Skeletal muscle tissue (tissue), 4 donors: ENCODE results near the gene TUBA3E. TPM values are rescaled to one million over a fixed set of nuclear protein-coding genes. Genes with fewer than 3 reads are reported as not detected.
"Not testable (repeated sequence)": the region's sequence is repeated elsewhere in the genome, so short reads cannot be mapped to it uniquely, and the experiment has no call there.

Experiments
- H3K27ac ChIP-seq: one replicate; pipeline ENCODE4 v1.7.0; 2013; ENCODE audit warnings: mild to moderate bottlenecking, low read depth, low read length, inconsistent platforms
- H3K27me3 ChIP-seq, 3 donors: one replicate each; pipeline ENCODE4 v1.7.0; 2013; ENCODE audit warnings: low read length in 3 of 3; ENCODE audit not compliant: control insufficient read depth in 3 of 3, insufficient read depth in 3 of 3
- H3K36me3 ChIP-seq, 3 donors: one replicate each; pipeline ENCODE4 v1.7.0; 2013; ENCODE audit warnings: low read length in 3 of 3; ENCODE audit not compliant: control insufficient read depth in 3 of 3, insufficient read depth in 3 of 3
- H3K4me1 ChIP-seq, 3 donors: one replicate each; pipeline ENCODE4 v1.7.0; 2013; ENCODE audit warnings: low read length in 3 of 3, mild to moderate bottlenecking in 3 of 3; ENCODE audit not compliant: control insufficient read depth in 3 of 3, insufficient read depth in 3 of 3
- H3K4me3 ChIP-seq, 3 donors: one replicate each; pipeline ENCODE4 v1.7.0; 2013; ENCODE audit warnings: low read length in 3 of 3
- H3K9ac ChIP-seq, 3 donors: one replicate each; pipeline ENCODE4 v1.7.0; 2013; ENCODE audit warnings: low read length in 3 of 3, mild to moderate bottlenecking in 3 of 3, moderate library complexity in 2 of 3, low read depth in 1 of 3
- H3K9me3 ChIP-seq, 3 donors: one replicate each; pipeline ENCODE4 v1.7.0; 2013; ENCODE audit warnings: low read length in 3 of 3; ENCODE audit not compliant: control insufficient read depth in 3 of 3
- total RNA-seq: library from RNA; depleted of rRNA; stranded (reverse); fragments of >200 nt; gene quantifications from one replicate; pipeline ENCODE4 v1.2.3, GENCODE V29; 2014
- donor health status: Osteomylitis.

The TUBA3E gene
- total RNA-seq, 1 donor from 2014 or later = not detected

- H3K4me3 ChIP-seq, H3K9me3 ChIP-seq, H3K4me1 ChIP-seq, H3K27me3 ChIP-seq, H3K9ac ChIP-seq, H3K36me3 ChIP-seq, H3K27ac ChIP-seq: not testable (repeated sequence)
These were observed 4.4 kb downstream of the TUBA3E start for GRCh38 chr2:130193824-130194223.

- not testable (repeated sequence) for H3K4me3 ChIP-seq, H3K36me3 ChIP-seq, H3K27me3 ChIP-seq, H3K9ac ChIP-seq, H3K4me1 ChIP-seq, H3K27ac ChIP-seq, H3K9me3 ChIP-seq
These were observed 5.8 kb downstream of the TUBA3E start for GRCh38 chr2:130192451-130192850.

- not testable (repeated sequence) for H3K27ac ChIP-seq, H3K9me3 ChIP-seq, H3K4me3 ChIP-seq, H3K9ac ChIP-seq, H3K4me1 ChIP-seq, H3K27me3 ChIP-seq, H3K36me3 ChIP-seq
These were observed 6.9 kb downstream of the TUBA3E start for GRCh38 chr2:130191319-130191718.

GRCh38 chr2:130190237-130190636 is 8.0 kb downstream of the TUBA3E start:
- H3K4me1 ChIP-seq = no peaks in the 10 kb centered on the region
- no peak overlapping the region for H3K27ac ChIP-seq
- peaks cover 0 to 2% (median 0%) of the 10 kb centered on the region in 3 donors for H3K36me3 ChIP-seq
- H3K27me3 ChIP-seq = no peaks in the 10 kb centered on the region
- no peak overlapping the region for H3K4me3 ChIP-seq
- H3K9ac ChIP-seq = no peak overlapping the region
- H3K9me3 ChIP-seq = no peaks in the 10 kb centered on the region

GRCh38 chr2:130188958-130189357 is 9.3 kb downstream of the TUBA3E start:
- not testable (repeated sequence) for H3K27ac ChIP-seq, H3K27me3 ChIP-seq, H3K36me3 ChIP-seq, H3K9ac ChIP-seq, H3K4me3 ChIP-seq, H3K9me3 ChIP-seq, H3K4me1 ChIP-seq

- H3K27me3 ChIP-seq, H3K9ac ChIP-seq, H3K36me3 ChIP-seq, H3K4me3 ChIP-seq, H3K9me3 ChIP-seq, H3K4me1 ChIP-seq, H3K27ac ChIP-seq: not testable (repeated sequence)
These were observed 10.1 kb downstream of the TUBA3E start for GRCh38 chr2:130187859-130188792.

- Histone ChIP-seq H3K9me3 (no peaks in the 10 kb centered on the region), H3K4me1 (peaks cover 0 to 10% (median 7%) of the 10 kb centered on the region in 3 donors), H3K27ac (no peak overlapping the region), H3K27me3 (no peaks in the 10 kb centered on the region), H3K9ac (no peak overlapping the region), H3K36me3 (peaks cover 0 to 4% (median 2%) of the 10 kb centered on the region in 3 donors), H3K4me3 (no peak overlapping the region)
These were observed 11.0 kb downstream of the TUBA3E start for GRCh38 chr2:130187268-130187667.

- Histone ChIP-seq H3K4me1 (peaks cover 0 to 10% (median 7%) of the 10 kb centered on the region in 3 donors), H3K27ac (no peak overlapping the region), H3K4me3 (no peak overlapping the region), H3K36me3 (peaks cover 0 to 4% (median 2%) of the 10 kb centered on the region in 3 donors), H3K9ac (no peak overlapping the region), H3K27me3 (no peaks in the 10 kb centered on the region), H3K9me3 (no peaks in the 10 kb centered on the region)
These were observed 11.8 kb downstream of the TUBA3E start for GRCh38 chr2:130186391-130186790.

GRCh38 chr2:130185896-130186295 is 12.3 kb downstream of the TUBA3E start:
- peaks cover 2 to 12% (median 7%) of the 10 kb centered on the region in 3 donors for H3K4me1 ChIP-seq
- no peaks in the 10 kb centered on the region for H3K27me3 ChIP-seq
- H3K9me3 ChIP-seq = no peaks in the 10 kb centered on the region
- no peak overlapping the region for H3K9ac ChIP-seq
- H3K27ac ChIP-seq = no peak overlapping the region
- H3K4me3 ChIP-seq = no peak overlapping the region
- peaks cover 0 to 4% (median 0%) of the 10 kb centered on the region in 3 donors for H3K36me3 ChIP-seq

GRCh38 chr2:130185436-130185835 is 12.8 kb downstream of the TUBA3E start:
- Histone ChIP-seq H3K9ac (no peak overlapping the region), H3K4me3 (no peak overlapping the region), H3K36me3 (peaks cover 0 to 4% (median 0%) of the 10 kb centered on the region in 3 donors), H3K9me3 (no peaks in the 10 kb centered on the region), H3K27me3 (no peaks in the 10 kb centered on the region), H3K27ac (no peak overlapping the region), H3K4me1 (peaks cover 7 to 17% (median 11%) of the 10 kb centered on the region in 3 donors)
